ENCODE results near the gene LDLRAD4.

- TF ChIP-seq CTCF (IDR thresholded peaks at IDR 0.05) (no peak), POLR2A (IDR thresholded peaks at IDR 0.05) (no peak)
Measured at GRCh38 chr18:13541621-13542519, 323.3 kb downstream of the LDLRAD4 start.

Measured in lower leg skin (tissue), 3 donors.